ENCODE measurements around the gene HNF4A. TPM values are rescaled to one million over a fixed set of nuclear protein-coding genes. Genes with fewer than 3 reads are reported as not detected.

The HNF4A gene
- total and polyA plus RNA-seq, 2 of the 4 experiments (the other 2 are of a cell fraction): not detected

- Histone ChIP-seq H4K5ac (ENCODE audit: low read depth, low read length) (no peak overlapping the region), H2BK120ac (ENCODE audit: low read depth, low read length) (no peak overlapping the region), H3K9me3 (ENCODE audit: control insufficient read depth, insufficient read depth, low read length) (no peaks in the 10 kb centered on the region), H3K9me1 (ENCODE audit: insufficient read depth, low read length) (no peaks in the 10 kb centered on the region), H3K18ac (ENCODE audit: low read depth, low read length) (no peak overlapping the region), H3K4me2 (ENCODE audit: low read depth, low read length) (no peak overlapping the region), H3K23ac (ENCODE audit: low read depth, low read length) (no peak overlapping the region), H3K27me3 (ENCODE audit: control insufficient read depth, insufficient read depth, low read length) (peaks cover 27% of the 10 kb centered on the region), H3K9ac (ENCODE audit: low read depth, low read length) (no peak overlapping the region), H2AFZ (replicated peaks; ENCODE audit: low read length, poor library complexity) (no peak overlapping the region), H4K91ac (ENCODE audit: insufficient read depth, low read depth, low read length) (no peak overlapping the region), H3K56ac (ENCODE audit: extremely low read depth, insufficient read depth, low read length) (no peak overlapping the region), H4K8ac (ENCODE audit: low read depth in 2 of 2, low read length in 2 of 2) (no peak overlapping the region), H2BK20ac (ENCODE audit: low read depth, low read length) (no peak overlapping the region), H3K27ac (ENCODE audit: insufficient read depth, low read length) (no peak overlapping the region), H3K14ac (replicated peaks; ENCODE audit: low read depth, low read length) (no peak overlapping the region), H3K4me1 (ENCODE audit: control insufficient read depth, insufficient read depth, low read length) (no peaks in the 10 kb centered on the region), H2BK15ac (ENCODE audit: low read depth, low read length) (no peak overlapping the region), H3K36me3 (ENCODE audit: control insufficient read depth, insufficient read depth, low read length) (no peaks in the 10 kb centered on the region), H2AK5ac (ENCODE audit: low read depth, low read length) (no peak overlapping the region), H2BK5ac (ENCODE audit: low read depth, low read length, poor library complexity, severe bottlenecking) (no peak overlapping the region), H3K4ac (ENCODE audit: low read depth, low read length) (no peak overlapping the region), H3K79me1 (ENCODE audit: low read depth in 1 of 2, low read length in 2 of 2) (no peaks in the 10 kb centered on the region), H4K20me1 (ENCODE audit: insufficient read depth, low read length) (no peaks in the 10 kb centered on the region), H3K4me3 (ENCODE audit: insufficient read depth, low read depth, low read length) (no peak overlapping the region), H2AK9ac (replicated peaks; ENCODE audit: low read depth, low read length, poor library complexity) (no peak overlapping the region)
- intact Hi-C loops (cut with micrococcal nuclease) (no loop called here), dilution Hi-C loops (cut with HindIII; ENCODE audit: low sequenced_read_pairs, unreplicated experiment) (no loop called here), in situ Hi-C loops (cut with MboI; ENCODE audit: low sequenced_read_pairs) (no loop called here)
- no peak for DNase-seq
- TF ChIP-seq POLR2A (IDR thresholded peaks at IDR 0.05; ENCODE audit: low read depth, low read length) (no peak), MXI1 (IDR thresholded peaks at IDR 0.05; ENCODE audit: borderline replicate concordance, low read depth, low read length) (no peak), RCOR1 (IDR thresholded peaks at IDR 0.05; ENCODE audit: insufficient replicate concordance, low read length) (no peak), MAZ (IDR thresholded peaks at IDR 0.05; ENCODE audit: borderline replicate concordance, low read depth, low read length) (no peak), RAD21 (IDR thresholded peaks at IDR 0.05; ENCODE audit: low read length) (no peak), ELK1 (IDR thresholded peaks at IDR 0.05; ENCODE audit: borderline replicate concordance, low read depth, low read length) (no peak), RFX5 (IDR thresholded peaks at IDR 0.05; ENCODE audit: low read depth, low read length) (no peak), CTCF (conservative IDR thresholded peaks at IDR 0.05; ENCODE audit: low read depth, low read length) (no peak), SMC3 (IDR thresholded peaks at IDR 0.05; ENCODE audit: low read depth, low read length) (no peak), FOS (IDR thresholded peaks at IDR 0.05; ENCODE audit: low read depth, low read length) (no peak)
- CTCF ChIA-PET: interaction anchor here (0.6 kb wide), 1 partner anchor 9 kb away, joined by 3 read pairs; no protein-coding TSS in a partner anchor
- ATAC-seq (ENCODE audit: low read depth): no peak
- POLR2A ChIA-PET (ENCODE audit: unreplicated experiment): no interaction called here
- WGBS, 2 experiments (ENCODE audit: extremely low coverage in 2 of 2, insufficient read length in 1 of 2): 63% methylated on average over 1 of the region's 3 CpGs; no CpG with 5 or more reads in 1 of the 2 experiments
- no TSS peak for BruUV-seq (replicated peaks)
These were observed 5.5 kb downstream of the HNF4A start for GRCh38 chr20:44361021-44361420.
